Upper lobe of right lung (tissue), 1 donor: ENCODE measurements around the gene BTBD7. TPM values are rescaled to one million over a fixed set of nuclear protein-coding genes. Genes with fewer than 3 reads are reported as not detected.

Experiments used
- ATAC-seq: fragments of 200-7000 bp; cut with Tn5 transposase; one replicate; pipeline ENCODE4 v1.9.1; 2020; ENCODE audit warnings: mild to moderate bottlenecking, moderate library complexity
- DNase-seq: peaks from one replicate; pipeline ENCODE4 v3.0.0-alpha.2; 2020
- H3K27ac ChIP-seq: fragments of 200-600 bp; one replicate; pipeline ENCODE4 v1.8.0; 2022
- H3K27me3 ChIP-seq: fragments of 200-600 bp; one replicate; pipeline ENCODE4 v1.8.0; 2022; ENCODE audit warnings: mild to moderate bottlenecking
- H3K36me3 ChIP-seq: fragments of 200-600 bp; one replicate; pipeline ENCODE4 v1.8.0; 2022
- H3K4me1 ChIP-seq: fragments of 200-600 bp; one replicate; pipeline ENCODE4 v1.8.0; 2022
- H3K4me3 ChIP-seq: fragments of 200-600 bp; one replicate; pipeline ENCODE4 v1.8.0; 2022; ENCODE audit warnings: mild to moderate bottlenecking
- H3K9me3 ChIP-seq: fragments of 200-600 bp; one replicate; pipeline ENCODE4 v1.8.0; 2022
- intact Hi-C: fragments of 100-400 bp; cut with DNase I; formaldehyde crosslinking; loops from one replicate; pipeline ENCODE4 v1.11.0; 2022
- total RNA-seq: library from RNA; stranded (reverse); fragmentation: NEBNext Ultra II Directional; extraction: Animal tissue kit (Norgen Biotek cat#: 25700); gene quantifications from one replicate; pipeline ENCODE4 v1.2.1, GENCODE V29; 2021
- TF ChIP-seq, protein P1 (sequence below): fragments of 200-600 bp; IDR thresholded peaks from one replicate; pipeline ENCODE4 v1.8.0; 2022; ENCODE audit warnings: antibody characterized with exemption
- donor health status: DM: no; HTN: yes; CAD: no; lungs with severe emphysema.

BTBD7 gene
- total RNA-seq, 1 donor from 2014 or later: 38.2 TPM

DNA sequence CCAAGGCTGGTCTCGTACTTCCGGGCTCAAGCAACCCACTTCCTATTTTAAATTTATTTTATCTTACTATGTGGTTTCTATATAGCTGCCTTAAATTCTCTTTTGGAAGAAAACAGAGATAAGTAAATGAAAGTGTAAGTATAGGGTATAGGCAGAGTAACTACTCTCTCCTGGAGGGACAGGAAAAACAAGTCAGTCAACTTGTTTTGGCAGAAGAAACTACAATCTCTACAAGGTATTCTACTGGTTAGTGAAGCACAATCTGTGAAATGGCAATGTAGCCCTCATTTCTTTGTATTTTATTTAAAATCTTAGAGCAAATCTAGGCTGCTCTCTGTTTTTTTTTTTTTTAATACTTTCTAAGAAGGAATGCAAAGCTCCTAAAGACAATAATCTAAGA lies 70.4 kb downstream of the BTBD7 start:
- no peaks in the 10 kb centered on the region for H3K9me3 ChIP-seq
- ATAC-seq (no peak), DNase-seq (no peak)
- intact Hi-C loops: no loop called here
- H3K36me3 ChIP-seq: peaks cover 48% of the 10 kb centered on the region
- H3K27me3 ChIP-seq: no peaks in the 10 kb centered on the region
- H3K4me1 ChIP-seq: no peaks in the 10 kb centered on the region
- no peak overlapping the region for H3K27ac ChIP-seq
- TF ChIP-seq, protein P1, sequence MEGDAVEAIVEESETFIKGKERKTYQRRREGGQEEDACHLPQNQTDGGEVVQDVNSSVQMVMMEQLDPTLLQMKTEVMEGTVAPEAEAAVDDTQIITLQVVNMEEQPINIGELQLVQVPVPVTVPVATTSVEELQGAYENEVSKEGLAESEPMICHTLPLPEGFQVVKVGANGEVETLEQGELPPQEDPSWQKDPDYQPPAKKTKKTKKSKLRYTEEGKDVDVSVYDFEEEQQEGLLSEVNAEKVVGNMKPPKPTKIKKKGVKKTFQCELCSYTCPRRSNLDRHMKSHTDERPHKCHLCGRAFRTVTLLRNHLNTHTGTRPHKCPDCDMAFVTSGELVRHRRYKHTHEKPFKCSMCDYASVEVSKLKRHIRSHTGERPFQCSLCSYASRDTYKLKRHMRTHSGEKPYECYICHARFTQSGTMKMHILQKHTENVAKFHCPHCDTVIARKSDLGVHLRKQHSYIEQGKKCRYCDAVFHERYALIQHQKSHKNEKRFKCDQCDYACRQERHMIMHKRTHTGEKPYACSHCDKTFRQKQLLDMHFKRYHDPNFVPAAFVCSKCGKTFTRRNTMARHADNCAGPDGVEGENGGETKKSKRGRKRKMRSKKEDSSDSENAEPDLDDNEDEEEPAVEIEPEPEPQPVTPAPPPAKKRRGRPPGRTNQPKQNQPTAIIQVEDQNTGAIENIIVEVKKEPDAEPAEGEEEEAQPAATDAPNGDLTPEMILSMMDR: no peak
- no peak overlapping the region for H3K4me3 ChIP-seq

DNA sequence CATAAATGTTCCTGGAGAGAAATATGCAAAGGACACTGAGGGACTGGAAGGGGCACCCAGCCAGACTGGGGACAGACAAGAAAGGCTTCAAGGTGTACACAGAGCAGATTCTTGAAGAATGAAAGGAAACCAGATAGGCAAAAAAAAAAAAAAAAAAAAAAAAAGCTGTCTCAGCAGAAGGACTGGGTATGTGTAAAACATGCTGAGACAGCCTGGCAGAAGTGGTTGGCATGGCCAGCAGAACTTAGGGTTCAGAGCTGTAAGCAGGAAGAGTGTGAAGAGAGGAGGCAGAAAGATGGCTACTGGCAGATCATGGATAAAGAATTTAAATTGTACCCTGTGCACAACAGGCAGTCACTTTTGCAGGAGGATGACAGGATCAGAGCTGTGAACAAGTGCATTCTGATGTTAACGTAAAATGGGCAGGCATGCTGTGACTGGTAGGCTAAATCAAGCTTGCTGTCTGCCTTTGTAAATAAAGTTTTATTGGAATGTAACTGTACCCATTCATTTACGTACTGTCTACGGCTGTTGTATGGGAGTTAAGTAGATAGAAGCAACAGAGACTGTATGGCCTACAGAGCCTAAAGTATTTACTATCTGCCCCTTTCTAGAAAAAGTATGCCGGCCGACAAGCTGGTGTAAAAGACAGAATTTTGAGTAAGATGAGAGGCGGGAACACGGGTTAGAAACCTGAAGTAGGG lies 83.6 kb downstream of the BTBD7 start:
- H3K4me3 ChIP-seq: no peak overlapping the region
- no peak overlapping the region for H3K27ac ChIP-seq
- TF ChIP-seq, protein P1: no peak
- H3K9me3 ChIP-seq: no peaks in the 10 kb centered on the region
- H3K27me3 ChIP-seq: no peaks in the 10 kb centered on the region
- H3K36me3 ChIP-seq: peaks cover 84% of the 10 kb centered on the region
- no peak for ATAC-seq
- H3K4me1 ChIP-seq: no peaks in the 10 kb centered on the region
- no peak for DNase-seq
- intact Hi-C loops: no loop called here

DNA sequence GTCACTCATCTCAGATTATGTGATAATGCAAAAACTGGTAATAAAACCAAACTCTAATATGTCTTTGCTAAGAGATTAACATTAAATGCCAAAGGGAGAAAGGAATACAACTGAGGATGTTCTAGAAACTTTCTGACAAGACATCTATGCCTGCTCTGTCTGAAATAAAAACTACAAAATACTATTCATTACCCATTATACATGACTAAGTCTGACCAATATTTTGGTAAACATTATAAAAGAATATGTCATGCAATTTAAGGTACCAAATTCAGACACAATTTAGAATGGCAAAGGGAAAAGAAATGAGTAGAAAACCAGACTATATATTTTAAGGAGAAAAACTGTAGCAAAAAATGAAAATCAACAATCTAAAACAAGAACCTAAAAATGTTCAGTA lies 86.3 kb downstream of the BTBD7 start:
- DNase-seq: no peak
- Histone ChIP-seq H3K27ac (no peak overlapping the region), H3K4me3 (no peak overlapping the region), H3K9me3 (no peaks in the 10 kb centered on the region), H3K27me3 (no peaks in the 10 kb centered on the region), H3K4me1 (no peaks in the 10 kb centered on the region), H3K36me3 (peaks cover 88% of the 10 kb centered on the region)
- TF ChIP-seq, protein P1: no peak
- intact Hi-C loops: no loop called here
- ATAC-seq: no peak

GRCh38 chr14:93245764-93246420 lies 86.9 kb downstream of the BTBD7 start:
- Histone ChIP-seq H3K36me3 (peaks cover 88% of the 10 kb centered on the region), H3K9me3 (no peaks in the 10 kb centered on the region), H3K27me3 (no peaks in the 10 kb centered on the region), H3K27ac (no peak overlapping the region), H3K4me1 (no peaks in the 10 kb centered on the region), H3K4me3 (no peak overlapping the region)
- ATAC-seq (no peak), DNase-seq (no peak)
- TF ChIP-seq, protein P1: no peak
- intact Hi-C loops: no loop called here

DNA sequence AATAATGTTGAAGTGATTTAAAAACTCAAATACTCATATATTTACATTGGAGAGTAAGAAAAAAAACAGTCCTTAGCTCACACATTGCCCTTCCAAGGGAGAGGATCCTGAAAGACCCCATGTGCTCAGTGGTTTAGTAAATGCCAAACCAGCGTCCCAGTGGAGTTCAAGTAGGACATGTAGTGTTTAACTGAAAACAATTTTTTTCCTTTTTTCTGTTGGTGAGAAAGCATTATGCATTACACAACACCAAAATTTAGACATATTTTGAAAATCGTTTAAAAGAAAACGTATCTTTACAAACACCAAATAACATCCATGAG lies 92.2 kb downstream of the BTBD7 start:
- intact Hi-C loops: no loop called here
- Histone ChIP-seq H3K4me3 (no peak overlapping the region), H3K4me1 (no peaks in the 10 kb centered on the region), H3K36me3 (peaks cover 58% of the 10 kb centered on the region), H3K27ac (no peak overlapping the region), H3K27me3 (no peaks in the 10 kb centered on the region), H3K9me3 (no peaks in the 10 kb centered on the region)
- DNase-seq (no peak), ATAC-seq (no peak)
- TF ChIP-seq, protein P1: no peak
